Daoy (cell line): ENCODE measurements around the gene LATS2. TPM values are rescaled to one million over a fixed set of nuclear protein-coding genes. Genes with fewer than 3 reads are reported as not detected.
"Not testable (repeated sequence)": the region's sequence is repeated elsewhere in the genome, so short reads cannot be mapped to it uniquely, and the experiment has no call there.

ENCODE experiments used
- DNase-seq: peaks from one replicate; pipeline ENCODE4 v3.0.0-alpha.2; 2015; ENCODE audit warnings: low read depth
- total RNA-seq: library from RNA; depleted of rRNA; stranded (reverse); fragments of >200 nt; shearing (Covaris generic); gene quantifications from 2 replicates; pipeline ENCODE4 v1.2.3, GENCODE V29; 2014; rRNA removed

Gene LATS2
- total RNA-seq, 1 experiment from 2014 or later = 5.4 TPM

- no peak for DNase-seq
Measured at GRCh38 chr13:20960663-20961309, 100.6 kb downstream of the LATS2 start.

- not testable (repeated sequence) for DNase-seq
Measured at GRCh38 chr13:20957049-20957620, 104.3 kb downstream of the LATS2 start.

- no peak for DNase-seq
Measured at GRCh38 chr13:20955496-20955895, 105.9 kb downstream of the LATS2 start.

GRCh38 chr13:20953245-20953931 is 108.0 kb downstream of the LATS2 start:
- no peak for DNase-seq

- no peak for DNase-seq
Measured at GRCh38 chr13:20952838-20953237, 108.5 kb downstream of the LATS2 start.

- DNase-seq = not testable (repeated sequence)
Measured at GRCh38 chr13:20948001-20948400, 113.4 kb downstream of the LATS2 start.

GRCh38 chr13:20945952-20946383 is 115.4 kb downstream of the LATS2 start:
- DNase-seq = no peak

- DNase-seq = peak; percentile 5
Measured at GRCh38 chr13:20942938-20943559, 118.3 kb downstream of the LATS2 start.

- not testable (repeated sequence) for DNase-seq
Measured at GRCh38 chr13:20940511-20940910, 120.9 kb downstream of the LATS2 start.

- DNase-seq = no peak
Measured at GRCh38 chr13:20940083-20940482, 121.3 kb downstream of the LATS2 start.

- no peak for DNase-seq
Measured at GRCh38 chr13:20939662-20940061, 121.7 kb downstream of the LATS2 start.

GRCh38 chr13:20938302-20938701 is 123.1 kb downstream of the LATS2 start:
- no peak for DNase-seq

- no peak for DNase-seq
Measured at GRCh38 chr13:20927596-20928257, 133.7 kb downstream of the LATS2 start.

GRCh38 chr13:20925395-20925790 is 136.0 kb downstream of the LATS2 start:
- not testable (repeated sequence) for DNase-seq

GRCh38 chr13:20924758-20925394 is 136.5 kb downstream of the LATS2 start:
- DNase-seq = peak; percentile 67

GRCh38 chr13:20923272-20923671 is 138.1 kb downstream of the LATS2 start:
- DNase-seq = no peak

Other genes with a start within 250 kb of the LATS2 start
- 18.5 and 21.4 TPM in 2 replicates for gene XPO4, start 158.8 kb downstream of the LATS2 start, total RNA-seq
- gene SAP18, start 78.5 kb upstream of the LATS2 start, total RNA-seq = 54.7 and 64.7 TPM in 2 replicates
- 31.6 and 35.0 TPM in 2 replicates for gene SKA3, start 115.0 kb upstream of the LATS2 start, total RNA-seq
- 24.9 and 26.6 TPM in 2 replicates for gene MRPL57, start 115.1 kb upstream of the LATS2 start, total RNA-seq